HepG2 (cell line): ENCODE measurements around the gene ARHGAP29. TPM values are rescaled to one million over a fixed set of nuclear protein-coding genes. Genes with fewer than 3 reads are reported as not detected.

Experiments used
- BORCS8-MEF2B ChIP-seq: sonication (generic); formaldehyde crosslinking; IDR thresholded peaks from 2 replicates; pipeline ENCODE4 v1.8.0; 2022; ENCODE audit warnings: mild to moderate bottlenecking, missing genetic modification reagents
- BRF2 ChIP-seq: sonication (generic); formaldehyde crosslinking; IDR thresholded peaks from 2 replicates; pipeline ENCODE4 v1.8.1; 2022; ENCODE audit warnings: mild to moderate bottlenecking, missing genetic modification reagents
- ELF1 ChIP-seq: sonication (generic); formaldehyde crosslinking; IDR thresholded peaks from 2 replicates; pipeline ENCODE4 v1.4.0; 2020; ENCODE audit warnings: missing genetic modification reagents
- FOXA3 ChIP-seq: IDR thresholded peaks from 2 replicates; pipeline ENCODE4 v1.6.1; 2016; ENCODE audit warnings: missing genetic modification reagents, missing compliant biosample characterization
- GFI1 ChIP-seq: sonication (generic); formaldehyde crosslinking; IDR thresholded peaks from 2 replicates; pipeline ENCODE4 v1.5.0; 2020; ENCODE audit warnings: missing genetic modification reagents, mild to moderate bottlenecking, borderline replicate concordance
- HDAC2 ChIP-seq: sonication (generic); formaldehyde crosslinking; IDR thresholded peaks from 2 replicates; pipeline ENCODE4 v1.4.0; 2020; ENCODE audit warnings: missing genetic modification reagents
- HNF4G ChIP-seq, 2 experiments: sonication (generic) in 1 of 2; formaldehyde crosslinking in 1 of 2; IDR thresholded peaks; 2 replicates each; pipeline versions ENCODE4 v1.4.0 to v1.6.1; 2011 to 2020; ENCODE audit warnings: borderline replicate concordance in 2 of 2, low read depth in 2 of 2, mild to moderate bottlenecking in 2 of 2, low read length in 1 of 2, missing genetic modification reagents in 1 of 2, moderate library complexity in 1 of 2
- KDM6A ChIP-seq: IDR thresholded peaks from 2 replicates; pipeline ENCODE4 v1.6.1; 2016; ENCODE audit warnings: low read depth
- MBD4 ChIP-seq: IDR thresholded peaks from 2 replicates; pipeline ENCODE4 v1.6.1; 2012; ENCODE audit warnings: low read length, inconsistent platforms, borderline replicate concordance
- MED8 ChIP-seq: sonication (generic); formaldehyde crosslinking; IDR thresholded peaks from 2 replicates; pipeline ENCODE4 v1.8.1; 2023; ENCODE audit warnings: mild to moderate bottlenecking, missing genetic modification reagents; ENCODE audit not compliant: insufficient replicate concordance
- MIER3 ChIP-seq: IDR thresholded peaks from 2 replicates; pipeline ENCODE4 v1.6.1; 2016; ENCODE audit warnings: missing compliant biosample characterization, borderline replicate concordance
- NR2C2 ChIP-seq: sonication (generic); formaldehyde crosslinking; IDR thresholded peaks from 2 replicates; pipeline ENCODE4 v1.4.0; 2020; ENCODE audit warnings: missing genetic modification reagents, mild to moderate bottlenecking, moderate library complexity, borderline replicate concordance
- PBX2 ChIP-seq: IDR thresholded peaks from 2 replicates; pipeline ENCODE4 v1.6.1; 2016; ENCODE audit warnings: control low read depth
- PPARG ChIP-seq: conservative IDR thresholded peaks from 2 replicates; pipeline ENCODE4 v1.6.1; 2016; ENCODE audit warnings: missing biosample characterization, missing genetic modification reagents
- RARA ChIP-seq: IDR thresholded peaks from 2 replicates; pipeline ENCODE4 v1.6.1; 2016; ENCODE audit warnings: missing genetic modification reagents, missing compliant biosample characterization
- RXRB ChIP-seq: IDR thresholded peaks from 2 replicates; pipeline ENCODE4 v1.6.1; 2016; ENCODE audit warnings: borderline replicate concordance, missing genetic modification reagents, missing compliant biosample characterization
- SCMH1 ChIP-seq: sonication (generic); formaldehyde crosslinking; IDR thresholded peaks from 2 replicates; pipeline ENCODE4 v1.9.0; 2021; ENCODE audit warnings: missing genetic modification reagents, mild to moderate bottlenecking, borderline replicate concordance
- SYNCRIP ChIP-seq: fragments of 200-400 bp; formaldehyde crosslinking; IDR thresholded peaks from 2 replicates; pipeline ENCODE4 v1.6.1; 2018; ENCODE audit warnings: mild to moderate bottlenecking, low read depth, low read length; ENCODE audit not compliant: insufficient read depth
- TRIM22 ChIP-seq: fragments of 450-650 bp; IDR thresholded peaks from 2 replicates; pipeline ENCODE4 v1.6.1; 2017
- TRIM24 ChIP-seq: sonication (generic); formaldehyde crosslinking; IDR thresholded peaks from 2 replicates; pipeline ENCODE4 v1.8.0; 2022; ENCODE audit warnings: mild to moderate bottlenecking, missing genetic modification reagents
- ZBTB43 ChIP-seq: sonication (generic); formaldehyde crosslinking; conservative IDR thresholded peaks from 2 replicates; pipeline ENCODE4 v1.4.0; 2020; ENCODE audit warnings: missing genetic modification reagents
- ZKSCAN8 ChIP-seq: IDR thresholded peaks from 2 replicates; pipeline ENCODE4 v1.6.1; 2016; ENCODE audit warnings: borderline replicate concordance, missing genetic modification reagents, missing compliant biosample characterization
- ZNF17 ChIP-seq: sonication (generic); formaldehyde crosslinking; IDR thresholded peaks from 2 replicates; pipeline ENCODE4 v1.5.0; 2020; ENCODE audit warnings: mild to moderate bottlenecking, missing genetic modification reagents
- ZNF337 ChIP-seq: sonication (generic); formaldehyde crosslinking; IDR thresholded peaks from 2 replicates; pipeline ENCODE4 v1.5.1; 2020; ENCODE audit warnings: missing genetic modification reagents, low read depth, mild to moderate bottlenecking, borderline replicate concordance
- ZNF510 ChIP-seq: sonication (generic); formaldehyde crosslinking; IDR thresholded peaks from 2 replicates; pipeline ENCODE4 v1.4.0; 2020; ENCODE audit warnings: low read depth, mild to moderate bottlenecking, missing genetic modification reagents
- ZNF644 ChIP-seq: IDR thresholded peaks from 2 replicates; pipeline ENCODE4 v1.6.1; 2016; ENCODE audit warnings: low read depth
- ZNF775 ChIP-seq: sonication (generic); formaldehyde crosslinking; IDR thresholded peaks from 2 replicates; pipeline ENCODE4 v1.4.0; 2020; ENCODE audit warnings: missing genetic modification reagents, mild to moderate bottlenecking, moderate library complexity, borderline replicate concordance
- ZSCAN29 ChIP-seq: sonication (generic); formaldehyde crosslinking; conservative IDR thresholded peaks from 2 replicates; pipeline ENCODE4 v1.4.0; 2020; ENCODE audit warnings: mild to moderate bottlenecking, missing genetic modification reagents
- polyA plus RNA-seq, 8 experiments: library from polyadenylated mRNA; depleted of rRNA in 3 of 8; stranded (reverse) in 7 of 8; unstranded in 1 of 8; fragments of >200 nt; fragmentation: Illumina TruSeq in 4 of 8; extraction: Trizol in 4 of 8; gene quantifications; 2 replicates each; pipeline versions ENCODE4 v1.2.1 to v1.2.3, GENCODE V29; 2011 to 2016; ENCODE audit warnings: low read depth in 4 of 8, missing spikeins in 1 of 8, mixed read lengths in 1 of 8; ENCODE audit not compliant: insufficient read depth in 1 of 8
- total RNA-seq, 5 experiments: library from RNA; depleted of rRNA; stranded (reverse); fragments of >200 nt; fragmentation: Illumina TruSeq; extraction: Trizol; gene quantifications; 2 replicates each; pipeline ENCODE4 v1.2.3, GENCODE V29; 2016; ENCODE audit warnings: low read depth in 1 of 5

The ARHGAP29 gene
- total and polyA plus RNA-seq, 2 of the 13 experiments (the other 11 are each of a cell fraction or from before 2014, with no cell fraction given), result 12.8 to 18.3 TPM

GRCh38 chr1:94209425-94209824, 28.0 kb downstream of the ARHGAP29 start (continued):
- TF ChIP-seq BRF2 (CRISPR knock-in tag), result no peak
- TF ChIP-seq TRIM22, result no peak
- no peak for TF ChIP-seq BORCS8-MEF2B (CRISPR knock-in tag)
- no peak for TF ChIP-seq TRIM24 (CRISPR knock-in tag)
- no peak for TF ChIP-seq ZNF775 (CRISPR knock-in tag)
- no peak for TF ChIP-seq SCMH1 (CRISPR knock-in tag)
- TF ChIP-seq ZNF644 (CRISPR knock-in tag), result no peak
- TF ChIP-seq FOXA3 (CRISPR knock-in tag), result peak; percentile 35; the same call in 1 of the 2 replicates
- no peak for TF ChIP-seq NR2C2
- no peak for TF ChIP-seq ELF1 (CRISPR knock-in tag)
- peak; percentile 38; the same call in 1 of the 2 replicates for TF ChIP-seq RARA (CRISPR knock-in tag)
- no peak for TF ChIP-seq ZSCAN29 (CRISPR knock-in tag)
- 0 out of 2 replicates have a peak, but pooled peaks have one; percentile 20 for TF ChIP-seq KDM6A
- no peak for TF ChIP-seq ZNF17 (CRISPR knock-in tag)
- TF ChIP-seq RXRB (CRISPR knock-in tag), result no peak
- TF ChIP-seq PPARG (CRISPR knock-in tag), result no peak
- TF ChIP-seq SYNCRIP, result no peak
- peak; percentile 42; the same call in 1 of the 2 replicates for TF ChIP-seq MIER3
- TF ChIP-seq HDAC2 (CRISPR knock-in tag), result peak; percentile 48; the same call in 1 of the 2 replicates
- no peak for TF ChIP-seq ZNF337 (CRISPR knock-in tag)
- TF ChIP-seq GFI1, result no peak
- TF ChIP-seq MED8 (CRISPR knock-in tag), result no peak
- TF ChIP-seq ZBTB43 (CRISPR knock-in tag), result no peak
- TF ChIP-seq ZNF510 (CRISPR knock-in tag), result no peak
- TF ChIP-seq PBX2 (CRISPR knock-in tag), result no peak
- TF ChIP-seq HNF4G (IDR thresholded peaks at IDR 0.05; ENCODE audit: borderline replicate concordance, low read depth, low read length), result peak; percentile 53; the same call in 1 of the 2 replicates
- no peak for TF ChIP-seq HNF4G (CRISPR knock-in tag; IDR thresholded peaks at IDR 0.05; ENCODE audit: borderline replicate concordance, low read depth)
- TF ChIP-seq ZKSCAN8, result no peak
- TF ChIP-seq MBD4, result no peak
